NCI-H82 treated with DMSO at 0.1 percent for 48 hours (cell line): Measurements from ENCODE around the gene PPP1R26.
"Not testable (repeated sequence)": the region's sequence is repeated elsewhere in the genome, so short reads cannot be mapped to it uniquely, and the experiment has no call there.

Experiments
- DNase-seq: peaks from one replicate; lab custom pipeline; 2025; ENCODE audit not compliant: unreplicated experiment; lab: John Stamatoyannopoulos, UW

The PPP1R26 gene

GRCh38 chr9:135458478-135458877, 21.1 kb upstream of the PPP1R26 start:
- DNase-seq, result not testable (repeated sequence)

- no peak for DNase-seq
These were observed 17.6 kb upstream of the PPP1R26 start for GRCh38 chr9:135461936-135462335.

- no peak for DNase-seq
These were observed 16.4 kb upstream of the PPP1R26 start for GRCh38 chr9:135463140-135463539.

- no peak for DNase-seq
These were observed 15.4 kb upstream of the PPP1R26 start for GRCh38 chr9:135464181-135464580.

GRCh38 chr9:135468854-135469521, 10.6 kb upstream of the PPP1R26 start:
- no peak for DNase-seq

GRCh38 chr9:135471791-135472640, 7.6 kb upstream of the PPP1R26 start:
- DNase-seq, result no peak

- no peak for DNase-seq
These were observed 5.5 kb upstream of the PPP1R26 start for GRCh38 chr9:135473972-135474543.

GRCh38 chr9:135474915-135475314, 4.7 kb upstream of the PPP1R26 start:
- no peak for DNase-seq

GRCh38 chr9:135476561-135477355, 2.8 kb upstream of the PPP1R26 start:
- no peak for DNase-seq

- no peak for DNase-seq
These were observed 1.4 kb upstream of the PPP1R26 start for GRCh38 chr9:135478191-135478590.

GRCh38 chr9:135478829-135479468, 633 bp upstream of the PPP1R26 start:
- DNase-seq, result no peak

- DNase-seq, result no peak
These were observed 723 bp downstream of the PPP1R26 start for GRCh38 chr9:135480071-135480939.

GRCh38 chr9:135480940-135481310, 1.3 kb downstream of the PPP1R26 start:
- no peak for DNase-seq

- DNase-seq, result no peak
These were observed 2.6 kb downstream of the PPP1R26 start for GRCh38 chr9:135482015-135482754.

GRCh38 chr9:135484460-135485277, 5.1 kb downstream of the PPP1R26 start:
- no peak for DNase-seq

- DNase-seq, result no peak
These were observed 5.8 kb downstream of the PPP1R26 start for GRCh38 chr9:135485385-135485784.

- no peak for DNase-seq
These were observed 6.2 kb downstream of the PPP1R26 start for GRCh38 chr9:135485832-135486231.
